HepG2 (cell line): Measurements from ENCODE around the gene CSMD2. TPM values are rescaled to one million over a fixed set of nuclear protein-coding genes. Genes with fewer than 3 reads are reported as not detected.

Experiments
- ATF2 ChIP-seq: sonication (generic); formaldehyde crosslinking; IDR thresholded peaks from 2 replicates; pipeline ENCODE4 v1.4.0; 2020; ENCODE audit warnings: missing genetic modification reagents
- NR2F1 ChIP-seq, 2 experiments: fragments of 450-650 bp in 1 of 2; formaldehyde crosslinking in 1 of 2; IDR thresholded peaks; 2 replicates each; pipeline versions ENCODE4 v1.5.0 to v1.6.1; 2016 to 2020; ENCODE audit warnings: mild to moderate bottlenecking in 1 of 2, missing compliant biosample characterization in 1 of 2, missing genetic modification reagents in 1 of 2, moderate library complexity in 1 of 2
- ZFY ChIP-seq: sonication (generic); formaldehyde crosslinking; IDR thresholded peaks from 2 replicates; pipeline ENCODE4 v1.4.0; 2020; ENCODE audit warnings: missing genetic modification reagents
- ZNF674 ChIP-seq: sonication (generic); formaldehyde crosslinking; IDR thresholded peaks from 2 replicates; pipeline ENCODE4 v1.5.0; 2020; ENCODE audit warnings: low read depth, mild to moderate bottlenecking, missing genetic modification reagents
- polyA plus RNA-seq, 8 experiments: library from polyadenylated mRNA; depleted of rRNA in 3 of 8; stranded (reverse) in 7 of 8; unstranded in 1 of 8; fragments of >200 nt; fragmentation: Illumina TruSeq in 4 of 8; extraction: Trizol in 4 of 8; gene quantifications; 2 replicates each; pipeline versions ENCODE4 v1.2.1 to v1.2.3, GENCODE V29; 2011 to 2016; ENCODE audit warnings: low read depth in 4 of 8, missing spikeins in 1 of 8, mixed read lengths in 1 of 8; ENCODE audit not compliant: insufficient read depth in 1 of 8
- total RNA-seq, 5 experiments: library from RNA; depleted of rRNA; stranded (reverse); fragments of >200 nt; fragmentation: Illumina TruSeq; extraction: Trizol; gene quantifications; 2 replicates each; pipeline ENCODE4 v1.2.3, GENCODE V29; 2016; ENCODE audit warnings: low read depth in 1 of 5
- TF ChIP-seq, protein P1 (sequence below): IDR thresholded peaks from 2 replicates; pipeline ENCODE4 v1.6.1; 2016; ENCODE audit warnings: low read depth, missing genetic modification reagents, missing compliant biosample characterization
- TF ChIP-seq, protein P2 (sequence below): sonication (generic); formaldehyde crosslinking; IDR thresholded peaks from 2 replicates; pipeline ENCODE4 v1.5.0; 2020; ENCODE audit warnings: missing genetic modification reagents, mild to moderate bottlenecking, borderline replicate concordance

CSMD2 gene
- total and polyA plus RNA-seq, 2 of the 13 experiments (the other 11 are each of a cell fraction or from before 2014, with no cell fraction given) = not detected

DNA sequence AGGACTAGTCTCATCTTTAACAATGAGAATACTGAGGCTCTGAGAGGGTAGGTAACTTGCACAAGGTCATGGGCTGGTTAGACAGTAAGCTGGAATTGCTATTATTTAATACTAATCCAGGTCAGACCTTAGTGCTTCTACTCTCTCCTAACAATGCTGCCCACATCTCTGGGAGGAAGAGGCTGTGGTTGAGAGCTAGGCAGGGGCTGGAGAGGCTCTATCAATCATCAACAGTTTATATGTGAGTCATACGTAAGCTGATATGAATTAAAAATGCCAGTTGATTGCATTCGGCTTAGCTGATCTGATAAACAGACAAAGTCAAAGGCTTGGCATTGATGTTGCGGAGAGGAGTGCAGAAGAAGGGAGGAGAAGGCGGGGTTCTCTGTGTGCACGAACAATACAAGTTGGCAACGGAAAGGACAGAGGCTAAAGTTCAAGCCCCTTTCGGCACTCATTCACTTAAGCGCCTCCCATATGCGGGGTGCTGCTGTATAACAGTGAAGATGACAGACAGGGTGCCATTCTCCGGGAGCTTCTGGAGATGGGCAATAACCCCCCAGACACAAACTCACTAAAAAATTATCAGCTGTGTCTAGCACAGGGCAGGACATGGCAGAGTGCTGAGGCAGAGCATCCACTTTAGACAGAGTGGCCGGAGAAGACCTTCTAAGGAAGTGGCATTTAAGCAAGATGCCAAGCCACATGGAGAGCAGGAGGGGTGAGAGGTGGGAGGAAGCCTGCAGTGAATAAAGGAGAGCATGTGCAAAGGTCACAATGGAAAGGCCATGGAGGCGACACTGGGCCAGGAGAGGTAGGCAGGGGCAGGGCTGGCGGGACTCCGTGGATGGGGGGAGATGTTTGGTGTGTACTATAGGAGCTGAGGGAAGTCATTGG is 497.4 kb downstream of the CSMD2 start (continued):
- TF ChIP-seq ZNF674 (CRISPR knock-in tag) (no peak), ATF2 (no peak), ZFY (CRISPR knock-in tag) (no peak), NR2F1 (CRISPR knock-in tag; IDR thresholded peaks at IDR 0.05) (no peak)
- TF ChIP-seq, protein P1, sequence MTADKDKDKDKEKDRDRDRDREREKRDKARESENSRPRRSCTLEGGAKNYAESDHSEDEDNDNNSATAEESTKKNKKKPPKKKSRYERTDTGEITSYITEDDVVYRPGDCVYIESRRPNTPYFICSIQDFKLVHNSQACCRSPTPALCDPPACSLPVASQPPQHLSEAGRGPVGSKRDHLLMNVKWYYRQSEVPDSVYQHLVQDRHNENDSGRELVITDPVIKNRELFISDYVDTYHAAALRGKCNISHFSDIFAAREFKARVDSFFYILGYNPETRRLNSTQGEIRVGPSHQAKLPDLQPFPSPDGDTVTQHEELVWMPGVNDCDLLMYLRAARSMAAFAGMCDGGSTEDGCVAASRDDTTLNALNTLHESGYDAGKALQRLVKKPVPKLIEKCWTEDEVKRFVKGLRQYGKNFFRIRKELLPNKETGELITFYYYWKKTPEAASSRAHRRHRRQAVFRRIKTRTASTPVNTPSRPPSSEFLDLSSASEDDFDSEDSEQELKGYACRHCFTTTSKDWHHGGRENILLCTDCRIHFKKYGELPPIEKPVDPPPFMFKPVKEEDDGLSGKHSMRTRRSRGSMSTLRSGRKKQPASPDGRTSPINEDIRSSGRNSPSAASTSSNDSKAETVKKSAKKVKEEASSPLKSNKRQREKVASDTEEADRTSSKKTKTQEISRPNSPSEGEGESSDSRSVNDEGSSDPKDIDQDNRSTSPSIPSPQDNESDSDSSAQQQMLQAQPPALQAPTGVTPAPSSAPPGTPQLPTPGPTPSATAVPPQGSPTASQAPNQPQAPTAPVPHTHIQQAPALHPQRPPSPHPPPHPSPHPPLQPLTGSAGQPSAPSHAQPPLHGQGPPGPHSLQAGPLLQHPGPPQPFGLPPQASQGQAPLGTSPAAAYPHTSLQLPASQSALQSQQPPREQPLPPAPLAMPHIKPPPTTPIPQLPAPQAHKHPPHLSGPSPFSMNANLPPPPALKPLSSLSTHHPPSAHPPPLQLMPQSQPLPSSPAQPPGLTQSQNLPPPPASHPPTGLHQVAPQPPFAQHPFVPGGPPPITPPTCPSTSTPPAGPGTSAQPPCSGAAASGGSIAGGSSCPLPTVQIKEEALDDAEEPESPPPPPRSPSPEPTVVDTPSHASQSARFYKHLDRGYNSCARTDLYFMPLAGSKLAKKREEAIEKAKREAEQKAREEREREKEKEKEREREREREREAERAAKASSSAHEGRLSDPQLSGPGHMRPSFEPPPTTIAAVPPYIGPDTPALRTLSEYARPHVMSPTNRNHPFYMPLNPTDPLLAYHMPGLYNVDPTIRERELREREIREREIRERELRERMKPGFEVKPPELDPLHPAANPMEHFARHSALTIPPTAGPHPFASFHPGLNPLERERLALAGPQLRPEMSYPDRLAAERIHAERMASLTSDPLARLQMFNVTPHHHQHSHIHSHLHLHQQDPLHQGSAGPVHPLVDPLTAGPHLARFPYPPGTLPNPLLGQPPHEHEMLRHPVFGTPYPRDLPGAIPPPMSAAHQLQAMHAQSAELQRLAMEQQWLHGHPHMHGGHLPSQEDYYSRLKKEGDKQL = no peak
- TF ChIP-seq, protein P2, sequence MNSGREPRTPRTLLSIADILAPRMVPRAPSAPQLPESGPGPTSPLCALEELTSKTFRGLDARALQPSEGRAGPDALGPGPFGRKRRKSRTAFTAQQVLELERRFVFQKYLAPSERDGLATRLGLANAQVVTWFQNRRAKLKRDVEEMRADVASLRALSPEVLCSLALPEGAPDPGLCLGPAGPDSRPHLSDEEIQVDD (CRISPR knock-in tag) = no peak
